Trophoblast cell (in vitro differentiated cells and primary cell): ENCODE measurements around the gene FBXW9.
"Not testable (repeated sequence)": the region's sequence is repeated elsewhere in the genome, so short reads cannot be mapped to it uniquely, and the experiment has no call there.

Experiments
- DNase-seq, 2 donors: peaks; one replicate each; pipeline ENCODE4 v3.0.0-alpha.2; 2016
- H2AFZ ChIP-seq: 2 replicates; pipeline ENCODE4 v1.6.1; 2013; ENCODE audit warnings: low read length, moderate library complexity, mild to moderate bottlenecking; ENCODE audit not compliant: insufficient read depth, poor library complexity
- H2AK5ac ChIP-seq: 2 replicates; pipeline ENCODE4 v1.6.1; 2013; ENCODE audit warnings: mild to moderate bottlenecking, low read length
- H2BK120ac ChIP-seq: 2 replicates; pipeline ENCODE4 v1.6.1; 2013; ENCODE audit warnings: low read length, mild to moderate bottlenecking, moderate library complexity; ENCODE audit not compliant: insufficient read depth, poor library complexity
- H2BK12ac ChIP-seq: 2 replicates; pipeline ENCODE4 v1.6.1; 2013; ENCODE audit warnings: mild to moderate bottlenecking, low read length, moderate library complexity
- H2BK5ac ChIP-seq: 2 replicates; pipeline ENCODE4 v1.6.1; 2013; ENCODE audit warnings: low read length, low read depth, moderate library complexity, mild to moderate bottlenecking; ENCODE audit not compliant: poor library complexity
- H3K14ac ChIP-seq: 2 replicates; pipeline ENCODE4 v1.6.1; 2013; ENCODE audit warnings: mild to moderate bottlenecking, low read length
- H3K18ac ChIP-seq: 2 replicates; pipeline ENCODE4 v1.6.1; 2013; ENCODE audit warnings: mild to moderate bottlenecking, low read length
- H3K23ac ChIP-seq: 2 replicates; pipeline ENCODE4 v1.6.1; 2013; ENCODE audit warnings: low read length
- H3K27ac ChIP-seq: 2 replicates; pipeline ENCODE4 v1.5.1; 2013; ENCODE audit warnings: low read depth, mild to moderate bottlenecking, inconsistent platforms, low read length, moderate library complexity
- H3K27me3 ChIP-seq: 2 replicates; pipeline ENCODE4 v1.6.1; 2013; ENCODE audit warnings: inconsistent platforms, mild to moderate bottlenecking, low read length, moderate library complexity; ENCODE audit not compliant: insufficient read depth
- H3K36me3 ChIP-seq, 2 experiments: 1 replicate in 1 of 2; 2 replicates in 1 of 2; pipeline ENCODE4 v1.6.1; 2013; ENCODE audit warnings: low read length in 2 of 2, mild to moderate bottlenecking in 2 of 2, moderate library complexity in 1 of 2; ENCODE audit not compliant: insufficient read depth in 2 of 2, control insufficient read depth in 1 of 2
- H3K4ac ChIP-seq: 2 replicates; pipeline ENCODE4 v1.6.1; 2013; ENCODE audit warnings: low read depth, mild to moderate bottlenecking, low read length, moderate library complexity
- H3K4me1 ChIP-seq, 2 experiments: 1 replicate in 1 of 2; 2 replicates in 1 of 2; pipeline ENCODE4 v1.6.1; 2013; ENCODE audit warnings: low read length in 2 of 2, mild to moderate bottlenecking in 2 of 2, moderate library complexity in 1 of 2; ENCODE audit not compliant: insufficient read depth in 2 of 2, control insufficient read depth in 1 of 2
- H3K4me2 ChIP-seq: 2 replicates; pipeline ENCODE4 v1.6.1; 2013; ENCODE audit warnings: inconsistent platforms, mild to moderate bottlenecking, low read length, moderate library complexity
- H3K4me3 ChIP-seq: 2 replicates; pipeline ENCODE4 v1.5.1; 2013; ENCODE audit warnings: mild to moderate bottlenecking, low read depth, low read length, inconsistent platforms
- H3K79me1 ChIP-seq: one replicate; pipeline ENCODE4 v1.6.1; 2013; ENCODE audit warnings: low read length
- H3K79me2 ChIP-seq: 2 replicates; pipeline ENCODE4 v1.6.1; 2013; ENCODE audit warnings: low read length, mild to moderate bottlenecking; ENCODE audit not compliant: control insufficient read depth, insufficient read depth, poor library complexity
- H3K9ac ChIP-seq: 2 replicates; pipeline ENCODE4 v1.6.1; 2013; ENCODE audit warnings: mild to moderate bottlenecking, low read length
- H3K9me3 ChIP-seq: 2 replicates; pipeline ENCODE4 v1.6.1; 2013; ENCODE audit warnings: low read depth, mild to moderate bottlenecking, control low read depth, inconsistent platforms, low read length; ENCODE audit not compliant: insufficient read depth
- H4K12ac ChIP-seq: 2 replicates; pipeline ENCODE4 v1.6.1; 2013; ENCODE audit warnings: low read depth, mild to moderate bottlenecking, low read length, moderate library complexity
- H4K8ac ChIP-seq: 2 replicates; pipeline ENCODE4 v1.6.1; 2013; ENCODE audit warnings: low read depth, mild to moderate bottlenecking, low read length, moderate library complexity
- H4K91ac ChIP-seq: one replicate; pipeline ENCODE4 v1.6.1; 2013; ENCODE audit warnings: low read depth, mild to moderate bottlenecking, low read length, moderate library complexity
- WGBS: extraction: QIAGEN DNeasy Blood & Tissue Kit; methylation state at CpG from one replicate; pipeline ENCODE4 v1.1.7; 2013; ENCODE audit warnings: missing lambda C conversion rate; ENCODE audit not compliant: insufficient read length, insufficient coverage; ENCODE audit errors: extremely low coverage; 5-methylcytosine and 5-hydroxymethylcytosine counted together

FBXW9 gene

GRCh38 chr19:12701596-12702282, 5.3 kb upstream of the FBXW9 start:
- Histone ChIP-seq H2BK120ac (no peak overlapping the region), H2BK5ac (no peak overlapping the region), H3K79me2 (peaks cover under 1% of the 10 kb centered on the region), H3K79me1 (no peaks in the 10 kb centered on the region), H3K4me1 (no peaks in the 10 kb centered on the region), H3K4me2 (no peak overlapping the region), H3K23ac (no peak overlapping the region), H3K9me3 (no peaks in the 10 kb centered on the region), H4K8ac (no peak overlapping the region), H4K12ac (no peak overlapping the region), H3K18ac (no peak overlapping the region), H3K27ac (no peak overlapping the region), H3K36me3 (peaks cover 72 to 79% of the 10 kb centered on the region in 2 experiments), H3K14ac (no peak overlapping the region), H4K91ac (no peak overlapping the region), H3K27me3 (no peaks in the 10 kb centered on the region), H2AFZ (no peak overlapping the region), H3K4me3 (no peak overlapping the region), H3K9ac (no peak overlapping the region), H2BK12ac (no peak overlapping the region), H3K4ac (no peak overlapping the region), H2AK5ac (no peak overlapping the region)
- WGBS: no CpG with 5 or more reads among the region's 33 CpGs
- DNase-seq: no peak

GRCh38 chr19:12698138-12698537, 1.7 kb upstream of the FBXW9 start:
- Histone ChIP-seq H4K8ac (no peak overlapping the region), H3K9me3 (peaks cover 2% of the 10 kb centered on the region), H3K18ac (no peak overlapping the region), H2BK12ac (no peak overlapping the region), H3K4me1 (peaks cover 3 to 5% of the 10 kb centered on the region in 2 experiments), H3K14ac (no peak overlapping the region), H3K4ac (no peak overlapping the region), H3K4me3 (no peak overlapping the region), H2BK5ac (no peak overlapping the region), H2AFZ (no peak overlapping the region), H2AK5ac (no peak overlapping the region), H3K9ac (no peak overlapping the region), H3K27me3 (no peaks in the 10 kb centered on the region), H4K91ac (no peak overlapping the region), H4K12ac (no peak overlapping the region), H2BK120ac (no peak overlapping the region), H3K23ac (no peak overlapping the region), H3K27ac (no peak overlapping the region), H3K79me2 (peaks cover 4% of the 10 kb centered on the region), H3K36me3 (peaks cover 43 to 48% of the 10 kb centered on the region in 2 experiments), H3K79me1 (peaks cover 2% of the 10 kb centered on the region), H3K4me2 (no peak overlapping the region)
- no peak for DNase-seq
- WGBS: no CpG with 5 or more reads among the region's 6 CpGs

GRCh38 chr19:12697425-12697824, 994 bp upstream of the FBXW9 start:
- H3K9ac ChIP-seq, H3K18ac ChIP-seq: not testable (repeated sequence)

DNA sequence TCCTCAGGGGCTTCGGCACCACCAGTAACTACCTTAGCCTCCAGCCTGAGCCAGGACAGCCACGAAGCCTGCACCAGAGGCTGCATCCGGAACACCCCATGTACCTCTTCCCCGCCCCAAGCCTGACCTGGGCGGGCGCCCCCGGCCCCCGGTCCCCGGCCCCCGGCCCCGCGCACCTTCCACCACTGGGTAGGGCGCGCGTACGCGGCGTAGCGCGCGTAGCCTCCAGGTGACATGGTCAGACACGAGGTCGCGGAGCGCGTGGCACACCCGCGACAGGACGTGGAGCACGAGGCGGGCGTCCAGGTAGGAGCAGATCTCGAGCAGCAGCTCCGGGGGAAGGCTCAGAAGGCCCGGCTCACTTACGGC, 450 bp downstream of the FBXW9 start:
- Histone ChIP-seq H3K9ac (peak overlapping the region; percentile 74), H3K27me3 (no peaks in the 10 kb centered on the region), H4K12ac (peak overlapping the region; percentile 24)

More at GRCh38 chr19:12697425-12697824, 994 bp upstream of the FBXW9 start:
- H3K4ac ChIP-seq, H3K14ac ChIP-seq, H2BK12ac ChIP-seq, H2AFZ ChIP-seq, H4K12ac ChIP-seq, H2AK5ac ChIP-seq, H3K27me3 ChIP-seq, H3K23ac ChIP-seq, H3K27ac ChIP-seq, H4K91ac ChIP-seq, H3K9me3 ChIP-seq, H2BK120ac ChIP-seq, H2BK5ac ChIP-seq, H3K4me1 ChIP-seq, H3K4me3 ChIP-seq, H3K79me1 ChIP-seq, H3K4me2 ChIP-seq, DNase-seq, H3K79me2 ChIP-seq: not testable (repeated sequence)
- Histone ChIP-seq H3K36me3 (peaks cover 38 to 43% of the 10 kb centered on the region in 2 experiments), H4K8ac (peak overlapping the region; percentile 42)
- WGBS: no CpG with 5 or more reads among the region's 22 CpGs

More for the DNA sequence above, 450 bp downstream of the FBXW9 start:
- Histone ChIP-seq H2BK120ac (no peak overlapping the region), H3K36me3 (peaks cover 23 to 29% of the 10 kb centered on the region in 2 experiments), H3K4me3 (peak overlapping the region; percentile 91), H2BK5ac (no peak overlapping the region), H3K14ac (peak overlapping the region; percentile 24), H3K79me2 (peaks cover 4% of the 10 kb centered on the region), H3K79me1 (peaks cover 2% of the 10 kb centered on the region), H4K91ac (peak overlapping the region; percentile 22), H3K18ac (no peak overlapping the region), H3K4me2 (peak overlapping the region; percentile 96), H3K23ac (no peak overlapping the region), H3K27ac (no peak overlapping the region), H4K8ac (peak overlapping the region; percentile 90), H3K9me3 (peaks cover 2% of the 10 kb centered on the region), H2AK5ac (no peak overlapping the region), H2BK12ac (no peak overlapping the region), H2AFZ (peak overlapping the region; percentile 75), H3K4me1 (peaks cover 3 to 5% of the 10 kb centered on the region in 2 experiments), H3K4ac (no peak overlapping the region)
- DNase-seq: no peak
- WGBS: no CpG with 5 or more reads among the region's 36 CpGs
